Measurements from ENCODE around the gene ITM2C. TPM values are rescaled to one million over a fixed set of nuclear protein-coding genes. Genes with fewer than 3 reads are reported as not detected.
A peak's percentile ranks its signal among the peaks of the same experiment; 100 is the strongest.

ITM2C gene, protein sequence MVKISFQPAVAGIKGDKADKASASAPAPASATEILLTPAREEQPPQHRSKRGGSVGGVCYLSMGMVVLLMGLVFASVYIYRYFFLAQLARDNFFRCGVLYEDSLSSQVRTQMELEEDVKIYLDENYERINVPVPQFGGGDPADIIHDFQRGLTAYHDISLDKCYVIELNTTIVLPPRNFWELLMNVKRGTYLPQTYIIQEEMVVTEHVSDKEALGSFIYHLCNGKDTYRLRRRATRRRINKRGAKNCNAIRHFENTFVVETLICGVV
- 167 TPM for polyA plus RNA-seq (2013, experiment 1 of 2)
- 168 TPM for polyA plus RNA-seq (2013, experiment 2 of 2)

DNA sequence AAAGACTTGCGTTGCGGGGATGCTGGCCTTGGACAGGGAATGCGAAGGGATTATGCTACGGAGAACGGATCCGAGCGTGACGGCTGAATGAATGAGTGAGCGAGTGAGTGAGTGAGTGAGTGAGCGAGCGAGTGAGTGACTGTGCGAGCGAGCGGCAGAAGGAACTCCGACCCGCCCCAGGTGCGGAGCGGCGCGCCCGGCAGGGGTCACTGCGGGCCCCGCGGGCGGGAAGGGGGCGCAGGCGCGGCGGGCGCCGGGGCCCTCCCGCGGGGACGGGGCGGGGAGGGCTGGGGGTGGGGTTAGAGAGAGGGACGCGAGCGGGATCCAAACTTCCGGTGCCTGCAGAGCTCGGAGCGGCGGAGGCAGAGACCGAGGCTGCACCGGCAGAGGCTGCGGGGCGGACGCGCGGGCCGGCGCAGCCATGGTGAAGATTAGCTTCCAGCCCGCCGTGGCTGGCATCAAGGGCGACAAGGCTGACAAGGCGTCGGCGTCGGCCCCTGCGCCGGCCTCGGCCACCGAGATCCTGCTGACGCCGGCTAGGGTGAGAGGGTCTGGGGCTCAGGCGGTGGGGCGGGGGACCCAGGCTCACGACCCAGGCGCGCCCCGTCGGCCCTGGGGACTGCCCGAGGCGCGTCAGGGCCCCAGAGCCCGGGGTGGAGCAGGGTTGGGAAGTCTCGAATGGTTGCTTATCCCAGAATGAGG lies at the start of gene ITM2C:
ITM2C (plus strand) TSS at position 338 of the 702 bp plus-strand sequence; CDS start at position 422, 84 bp downstream.
- Histone ChIP-seq H3K4me3 (ENCODE audit: low read length in 2 of 2) (peak within 1 kb of the TSS; percentile 93 to 97), H3K23ac (ENCODE audit: low read depth, low read length, poor library complexity) (peak within 1 kb of the TSS; percentile 96), H2AFZ (ENCODE audit: low read length) (peak within 1 kb of the TSS; percentile 75), H3K18ac (ENCODE audit: low read length) (peak within 1 kb of the TSS; percentile 99), H3K4ac (ENCODE audit: low read length) (no peak within 1 kb of the TSS), H4K91ac (ENCODE audit: low read depth, low read length, poor library complexity) (peak within 1 kb of the TSS; percentile 22), H3K9ac (ENCODE audit: low read depth, low read length, poor library complexity) (peak within 1 kb of the TSS; percentile 99), H3K79me1 (ENCODE audit: low read depth, low read length) (peaks cover 10% of the 10 kb centered on the region), H4K8ac (ENCODE audit: low read depth, low read length) (peak within 1 kb of the TSS; percentile 52), H3K36me3 (replicated peaks in 1 of 2; ENCODE audit: control insufficient read depth in 2 of 2, insufficient read depth in 2 of 2, low read length in 2 of 2) (peaks cover 0 to 13% of the 10 kb centered on the region in 2 donors), H3K27ac (replicated peaks; ENCODE audit: low read length) (no peak within 1 kb of the TSS), H3K27me3 (ENCODE audit: control insufficient read depth in 3 of 3, insufficient read depth in 3 of 3, low read depth in 1 of 3, low read length in 3 of 3) (peaks cover 0 to 20% (median 0%) of the 10 kb centered on the region in 3 experiments), H2AK5ac (ENCODE audit: low read depth, low read length) (peak within 1 kb of the TSS; percentile 86), H2BK12ac (ENCODE audit: low read length) (peak within 1 kb of the TSS; percentile 82), H3K14ac (ENCODE audit: low read length) (peak within 1 kb of the TSS; percentile 90), H3K4me2 (ENCODE audit: insufficient read depth, low read length, poor library complexity, severe bottlenecking) (peak within 1 kb of the TSS; percentile 83), H3K4me1 (ENCODE audit: control insufficient read depth in 2 of 2, insufficient read depth in 1 of 2, low read depth in 1 of 2, low read length in 2 of 2) (peaks cover 35% of the 10 kb centered on the region in 2 donors), H2BK15ac (ENCODE audit: low read length) (peak within 1 kb of the TSS; percentile 98), H2BK120ac (ENCODE audit: low read depth, low read length) (peak within 1 kb of the TSS; percentile 64), H3K9me3 (replicated peaks in 1 of 2; ENCODE audit: control insufficient read depth in 2 of 2, insufficient read depth in 1 of 2, low read depth in 1 of 2, low read length in 2 of 2) (no peaks in the 10 kb centered on the region), H2BK5ac (ENCODE audit: low read length) (peak within 1 kb of the TSS; percentile 91)
- WGBS, 2 donors (ENCODE audit: extremely low coverage in 2 of 2, insufficient read length in 2 of 2, insufficient replicate concordance in 1 of 2) = no CpG with 5 or more reads among the region's 76 CpGs
- no peak for DNase-seq (ENCODE audit: low spot score)

DNA sequence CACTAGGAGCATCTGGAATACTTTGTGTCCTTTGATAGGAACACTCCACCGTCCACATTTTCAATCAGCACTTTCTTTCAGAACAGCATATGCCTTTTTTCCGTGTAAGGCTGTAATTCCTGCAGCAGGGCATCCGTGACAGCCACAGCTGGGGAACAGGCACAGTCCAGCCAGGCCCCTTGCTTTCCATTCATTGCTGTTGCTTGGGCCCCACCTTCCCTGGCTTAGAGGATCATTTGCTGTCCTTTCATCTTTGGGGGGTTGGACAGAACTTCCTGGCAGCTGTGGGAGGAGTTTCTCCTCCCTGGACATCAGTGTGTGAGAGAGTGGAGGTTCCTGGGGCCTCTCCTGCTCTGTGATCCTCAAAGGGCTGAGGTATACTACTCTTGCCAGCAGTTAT lies 49.7 kb upstream of the ITM2C start:
- H2BK5ac ChIP-seq (ENCODE audit: low read length) = no peak overlapping the region
- H3K4ac ChIP-seq (ENCODE audit: low read length) = no peak overlapping the region
- no peak overlapping the region for H2BK120ac ChIP-seq (ENCODE audit: low read depth, low read length)
- no peak overlapping the region for H4K8ac ChIP-seq (ENCODE audit: low read depth, low read length)
- no peak overlapping the region for H2BK15ac ChIP-seq (ENCODE audit: low read length)
- no peak overlapping the region for H2AK5ac ChIP-seq (ENCODE audit: low read depth, low read length)
- no peak overlapping the region for H2AFZ ChIP-seq (ENCODE audit: low read length)
- H3K27ac ChIP-seq (replicated peaks; ENCODE audit: low read length) = no peak overlapping the region
- H2BK12ac ChIP-seq (ENCODE audit: low read length) = no peak overlapping the region
- WGBS, 2 donors (ENCODE audit: extremely low coverage in 2 of 2, insufficient read length in 2 of 2, insufficient replicate concordance in 1 of 2) = no CpG with 5 or more reads among the region's 3 CpGs
- no peak overlapping the region for H3K4me2 ChIP-seq (ENCODE audit: insufficient read depth, low read length, poor library complexity, severe bottlenecking)
- no peaks in the 10 kb centered on the region for H3K79me1 ChIP-seq (ENCODE audit: low read depth, low read length)
- H3K4me3 ChIP-seq (ENCODE audit: low read length in 2 of 2) = no peak overlapping the region
- no peak overlapping the region for H3K9ac ChIP-seq (ENCODE audit: low read depth, low read length, poor library complexity)
- H3K18ac ChIP-seq (ENCODE audit: low read length) = no peak overlapping the region
- peaks cover 18 to 70% of the 10 kb centered on the region in 2 donors for H3K36me3 ChIP-seq (replicated peaks in 1 of 2; ENCODE audit: control insufficient read depth in 2 of 2, insufficient read depth in 2 of 2, low read length in 2 of 2)
- no peaks in the 10 kb centered on the region for H3K27me3 ChIP-seq (ENCODE audit: control insufficient read depth in 3 of 3, insufficient read depth in 3 of 3, low read depth in 1 of 3, low read length in 3 of 3)
- no peak overlapping the region for H3K23ac ChIP-seq (ENCODE audit: low read depth, low read length, poor library complexity)
- H3K4me1 ChIP-seq (ENCODE audit: control insufficient read depth in 2 of 2, insufficient read depth in 1 of 2, low read depth in 1 of 2, low read length in 2 of 2) = no peaks in the 10 kb centered on the region
- no peak for DNase-seq (ENCODE audit: low spot score)
- no peak overlapping the region for H3K14ac ChIP-seq (ENCODE audit: low read length)
- no peaks in the 10 kb centered on the region for H3K9me3 ChIP-seq (replicated peaks in 1 of 2; ENCODE audit: control insufficient read depth in 2 of 2, insufficient read depth in 1 of 2, low read depth in 1 of 2, low read length in 2 of 2)
- H4K91ac ChIP-seq (ENCODE audit: low read depth, low read length, poor library complexity) = no peak overlapping the region

DNA sequence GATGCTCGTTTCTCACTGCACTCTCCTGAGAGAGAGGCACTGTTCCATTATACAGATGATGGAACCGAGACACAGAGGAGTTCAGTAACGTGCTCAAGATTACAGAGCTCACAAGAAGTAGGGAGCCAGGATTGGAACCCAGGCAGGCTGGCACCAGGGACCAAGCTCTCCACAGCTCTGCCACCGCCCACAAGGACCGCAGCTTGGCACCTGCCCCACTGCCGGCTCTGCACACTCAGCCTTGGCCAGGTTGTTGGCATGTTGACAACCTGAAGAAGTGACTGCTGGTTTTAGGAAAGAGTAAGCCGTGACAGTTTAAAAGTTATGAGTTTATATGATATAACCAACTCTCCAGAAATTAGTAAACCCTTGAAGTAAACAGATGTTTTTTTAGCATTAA lies 48.0 kb upstream of the ITM2C start:
- H3K9ac ChIP-seq (ENCODE audit: low read depth, low read length, poor library complexity) = no peak overlapping the region
- no peak overlapping the region for H2BK120ac ChIP-seq (ENCODE audit: low read depth, low read length)
- no peak overlapping the region for H3K23ac ChIP-seq (ENCODE audit: low read depth, low read length, poor library complexity)
- H4K91ac ChIP-seq (ENCODE audit: low read depth, low read length, poor library complexity) = no peak overlapping the region
- H3K27ac ChIP-seq (replicated peaks; ENCODE audit: low read length) = no peak overlapping the region
- no peak for DNase-seq (ENCODE audit: low spot score)
- no peaks in the 10 kb centered on the region for H3K9me3 ChIP-seq (replicated peaks in 1 of 2; ENCODE audit: control insufficient read depth in 2 of 2, insufficient read depth in 1 of 2, low read depth in 1 of 2, low read length in 2 of 2)
- H2AFZ ChIP-seq (ENCODE audit: low read length) = no peak overlapping the region
- no peak overlapping the region for H3K4ac ChIP-seq (ENCODE audit: low read length)
- H3K27me3 ChIP-seq (ENCODE audit: control insufficient read depth in 3 of 3, insufficient read depth in 3 of 3, low read depth in 1 of 3, low read length in 3 of 3) = no peaks in the 10 kb centered on the region
- H2AK5ac ChIP-seq (ENCODE audit: low read depth, low read length) = no peak overlapping the region
- H3K14ac ChIP-seq (ENCODE audit: low read length) = no peak overlapping the region
- no CpG with 5 or more reads among the region's 7 CpGs for WGBS, 2 donors (ENCODE audit: extremely low coverage in 2 of 2, insufficient read length in 2 of 2, insufficient replicate concordance in 1 of 2)
- no peak overlapping the region for H2BK5ac ChIP-seq (ENCODE audit: low read length)
- H3K36me3 ChIP-seq (replicated peaks in 1 of 2; ENCODE audit: control insufficient read depth in 2 of 2, insufficient read depth in 2 of 2, low read length in 2 of 2) = peaks cover 14 to 57% of the 10 kb centered on the region in 2 donors
- no peaks in the 10 kb centered on the region for H3K4me1 ChIP-seq (ENCODE audit: control insufficient read depth in 2 of 2, insufficient read depth in 1 of 2, low read depth in 1 of 2, low read length in 2 of 2)
- no peak overlapping the region for H3K18ac ChIP-seq (ENCODE audit: low read length)
- no peaks in the 10 kb centered on the region for H3K79me1 ChIP-seq (ENCODE audit: low read depth, low read length)
- no peak overlapping the region for H2BK15ac ChIP-seq (ENCODE audit: low read length)
- H4K8ac ChIP-seq (ENCODE audit: low read depth, low read length) = no peak overlapping the region
- H2BK12ac ChIP-seq (ENCODE audit: low read length) = no peak overlapping the region
- H3K4me2 ChIP-seq (ENCODE audit: insufficient read depth, low read length, poor library complexity, severe bottlenecking) = no peak overlapping the region
- H3K4me3 ChIP-seq (ENCODE audit: low read length in 2 of 2) = no peak overlapping the region

DNA sequence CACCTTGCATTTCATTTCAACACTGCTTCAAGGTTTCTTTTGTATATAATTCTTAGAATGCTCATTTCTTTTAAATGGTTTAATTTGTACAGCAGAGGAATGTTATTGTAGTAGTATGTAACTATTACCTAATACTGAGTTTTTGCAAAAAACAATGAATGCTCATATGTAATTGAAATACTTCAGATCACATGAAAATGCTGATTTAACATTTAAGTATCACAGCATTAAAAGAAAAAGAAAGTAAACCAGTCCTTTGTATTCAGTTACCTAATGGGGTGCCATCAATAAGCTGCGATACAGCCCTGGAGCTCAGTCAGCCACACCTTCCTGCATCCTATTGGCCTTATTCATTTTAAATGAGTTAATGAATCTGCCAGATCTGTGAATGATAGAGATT lies 45.3 kb upstream of the ITM2C start:
- Histone ChIP-seq H3K23ac (ENCODE audit: low read depth, low read length, poor library complexity) (no peak overlapping the region), H3K18ac (ENCODE audit: low read length) (no peak overlapping the region), H3K27me3 (ENCODE audit: control insufficient read depth in 3 of 3, insufficient read depth in 3 of 3, low read depth in 1 of 3, low read length in 3 of 3) (no peaks in the 10 kb centered on the region), H3K36me3 (replicated peaks in 1 of 2; ENCODE audit: control insufficient read depth in 2 of 2, insufficient read depth in 2 of 2, low read length in 2 of 2) (peaks cover 13 to 45% of the 10 kb centered on the region in 2 donors), H4K8ac (ENCODE audit: low read depth, low read length) (no peak overlapping the region), H3K9ac (ENCODE audit: low read depth, low read length, poor library complexity) (no peak overlapping the region), H3K4me3 (ENCODE audit: low read length in 2 of 2) (no peak overlapping the region), H3K27ac (replicated peaks; ENCODE audit: low read length) (no peak overlapping the region), H2AFZ (ENCODE audit: low read length) (no peak overlapping the region), H2BK5ac (ENCODE audit: low read length) (no peak overlapping the region), H2AK5ac (ENCODE audit: low read depth, low read length) (no peak overlapping the region), H2BK15ac (ENCODE audit: low read length) (no peak overlapping the region), H3K4me1 (ENCODE audit: control insufficient read depth in 2 of 2, insufficient read depth in 1 of 2, low read depth in 1 of 2, low read length in 2 of 2) (no peaks in the 10 kb centered on the region), H3K79me1 (ENCODE audit: low read depth, low read length) (no peaks in the 10 kb centered on the region), H3K9me3 (replicated peaks in 1 of 2; ENCODE audit: control insufficient read depth in 2 of 2, insufficient read depth in 1 of 2, low read depth in 1 of 2, low read length in 2 of 2) (no peaks in the 10 kb centered on the region), H3K4me2 (ENCODE audit: insufficient read depth, low read length, poor library complexity, severe bottlenecking) (no peak overlapping the region), H3K4ac (ENCODE audit: low read length) (no peak overlapping the region), H2BK12ac (ENCODE audit: low read length) (no peak overlapping the region), H4K91ac (ENCODE audit: low read depth, low read length, poor library complexity) (no peak overlapping the region), H2BK120ac (ENCODE audit: low read depth, low read length) (no peak overlapping the region), H3K14ac (ENCODE audit: low read length) (no peak overlapping the region)
- no peak for DNase-seq (ENCODE audit: low spot score)
- WGBS, 2 donors (ENCODE audit: extremely low coverage in 2 of 2, insufficient read length in 2 of 2, insufficient replicate concordance in 1 of 2) = no CpG with 5 or more reads among the region's 1 CpG
